ENCODE results near the gene SLC24A3.

SLC24A3 gene

DNA sequence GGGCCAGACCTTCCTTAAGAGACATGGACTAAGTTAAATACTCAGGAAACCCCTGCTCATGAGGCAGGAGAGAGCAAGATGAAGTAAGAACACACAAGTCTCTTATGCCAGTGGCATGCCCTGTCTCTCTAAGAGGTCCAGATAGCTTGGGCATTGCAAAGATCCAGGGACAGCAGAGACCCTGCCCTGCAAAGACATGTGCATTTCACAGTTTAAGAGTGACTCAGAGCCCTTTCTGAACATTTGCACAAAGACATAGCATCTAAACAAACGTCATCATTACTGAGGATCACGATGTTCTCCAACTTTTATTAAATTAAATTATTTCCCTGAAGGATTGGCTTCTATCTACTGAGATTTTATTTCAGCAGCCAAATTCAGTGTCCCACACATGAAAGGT, 315.1 kb downstream of the SLC24A3 start:
- H2BK12ac ChIP-seq (ENCODE audit: low read length) = no peak overlapping the region
- H4K12ac ChIP-seq (ENCODE audit: low read depth, low read length) = no peak overlapping the region
- H3K23ac ChIP-seq (ENCODE audit: low read length) = no peak overlapping the region
- no peak overlapping the region for H3K18ac ChIP-seq (ENCODE audit: low read length)
- no peaks in the 10 kb centered on the region for H3K79me1 ChIP-seq (ENCODE audit: low read length)
- no CpG with 5 or more reads among the region's 2 CpGs for WGBS (ENCODE audit: extremely low coverage, insufficient coverage, insufficient read length)
- no peak overlapping the region for H3K4ac ChIP-seq (ENCODE audit: low read depth, low read length)
- H4K8ac ChIP-seq (ENCODE audit: low read depth, low read length) = no peak overlapping the region
- no peak overlapping the region for H3K27ac ChIP-seq (ENCODE audit: low read depth, low read length)
- H3K9me3 ChIP-seq (ENCODE audit: insufficient read depth, low read depth, low read length) = no peaks in the 10 kb centered on the region
- H4K91ac ChIP-seq (ENCODE audit: low read depth, low read length) = no peak overlapping the region
- no peak for DNase-seq
- H2BK5ac ChIP-seq (ENCODE audit: low read depth, low read length, poor library complexity) = no peak overlapping the region
- H3K4me1 ChIP-seq (ENCODE audit: control insufficient read depth in 1 of 2, insufficient read depth in 2 of 2, low read length in 2 of 2) = no peaks in the 10 kb centered on the region
- no peaks in the 10 kb centered on the region for H3K27me3 ChIP-seq (ENCODE audit: insufficient read depth, low read length)
- H2AFZ ChIP-seq (ENCODE audit: insufficient read depth, low read length, poor library complexity) = no peak overlapping the region
- H2BK120ac ChIP-seq (ENCODE audit: insufficient read depth, low read length, poor library complexity) = no peak overlapping the region
- H3K4me2 ChIP-seq (ENCODE audit: low read length) = no peak overlapping the region
- no peak overlapping the region for H3K4me3 ChIP-seq (ENCODE audit: low read depth, low read length)
- H3K36me3 ChIP-seq (ENCODE audit: control insufficient read depth in 1 of 2, insufficient read depth in 2 of 2, low read length in 2 of 2) = no peaks in the 10 kb centered on the region
- no peak overlapping the region for H3K14ac ChIP-seq (ENCODE audit: low read length)
- no peaks in the 10 kb centered on the region for H3K79me2 ChIP-seq (ENCODE audit: control insufficient read depth, insufficient read depth, low read length, poor library complexity)
- H3K9ac ChIP-seq (ENCODE audit: low read length) = no peak overlapping the region
- no peak overlapping the region for H2AK5ac ChIP-seq (ENCODE audit: low read length)

DNA sequence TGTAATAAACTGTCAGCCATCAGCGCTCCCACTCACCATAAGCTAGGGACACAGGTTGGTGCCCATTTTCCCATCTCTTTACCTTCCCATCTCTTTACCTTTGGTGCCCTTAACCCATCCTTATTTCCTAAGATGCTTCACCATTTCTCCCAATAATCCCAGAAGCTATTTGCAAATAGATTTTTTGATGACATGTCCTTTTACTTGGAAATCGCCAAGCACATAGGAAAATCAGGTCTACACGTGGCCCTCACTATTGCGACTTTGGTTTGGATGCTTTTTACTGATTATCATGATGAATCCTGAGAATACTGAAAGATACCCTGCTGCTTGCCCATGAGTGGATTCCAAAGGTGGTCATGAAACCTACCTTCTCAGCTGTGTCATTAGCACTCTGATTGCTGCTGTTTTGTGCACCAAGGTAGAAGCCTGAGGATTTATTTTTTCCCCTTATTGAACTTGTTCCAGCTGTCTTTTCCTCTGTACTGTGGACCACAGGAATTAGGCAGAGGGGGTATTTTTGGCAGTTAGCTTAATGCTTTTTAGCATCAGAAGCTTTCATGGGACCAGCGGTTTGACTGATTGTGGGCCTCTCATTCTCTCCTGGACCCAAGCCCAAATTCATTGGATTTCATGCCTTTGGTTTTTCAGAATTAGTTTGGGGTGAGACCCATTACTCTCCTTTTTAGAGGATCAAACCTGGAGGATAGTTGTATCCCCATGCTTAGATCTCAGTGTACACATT, 316.0 kb downstream of the SLC24A3 start:
- Histone ChIP-seq H3K36me3 (ENCODE audit: control insufficient read depth in 1 of 2, insufficient read depth in 2 of 2, low read length in 2 of 2) (no peaks in the 10 kb centered on the region), H2BK120ac (ENCODE audit: insufficient read depth, low read length, poor library complexity) (no peak overlapping the region), H2BK5ac (ENCODE audit: low read depth, low read length, poor library complexity) (no peak overlapping the region), H2AK5ac (ENCODE audit: low read length) (no peak overlapping the region), H3K4me3 (ENCODE audit: low read depth, low read length) (no peak overlapping the region), H3K9me3 (ENCODE audit: insufficient read depth, low read depth, low read length) (peaks cover 2% of the 10 kb centered on the region), H3K14ac (ENCODE audit: low read length) (no peak overlapping the region), H4K12ac (ENCODE audit: low read depth, low read length) (no peak overlapping the region), H3K18ac (ENCODE audit: low read length) (no peak overlapping the region), H3K79me2 (ENCODE audit: control insufficient read depth, insufficient read depth, low read length, poor library complexity) (no peaks in the 10 kb centered on the region), H3K4ac (ENCODE audit: low read depth, low read length) (no peak overlapping the region), H3K23ac (ENCODE audit: low read length) (no peak overlapping the region), H3K4me1 (ENCODE audit: control insufficient read depth in 1 of 2, insufficient read depth in 2 of 2, low read length in 2 of 2) (no peaks in the 10 kb centered on the region), H3K9ac (ENCODE audit: low read length) (no peak overlapping the region), H2BK12ac (ENCODE audit: low read length) (no peak overlapping the region), H3K27me3 (ENCODE audit: insufficient read depth, low read length) (no peaks in the 10 kb centered on the region), H2AFZ (ENCODE audit: insufficient read depth, low read length, poor library complexity) (no peak overlapping the region), H4K8ac (ENCODE audit: low read depth, low read length) (no peak overlapping the region), H3K79me1 (ENCODE audit: low read length) (no peaks in the 10 kb centered on the region), H3K27ac (ENCODE audit: low read depth, low read length) (no peak overlapping the region), H4K91ac (ENCODE audit: low read depth, low read length) (no peak overlapping the region), H3K4me2 (ENCODE audit: low read length) (no peak overlapping the region)
- DNase-seq = no peak
- no CpG with 5 or more reads among the region's 5 CpGs for WGBS (ENCODE audit: extremely low coverage, insufficient coverage, insufficient read length)

DNA sequence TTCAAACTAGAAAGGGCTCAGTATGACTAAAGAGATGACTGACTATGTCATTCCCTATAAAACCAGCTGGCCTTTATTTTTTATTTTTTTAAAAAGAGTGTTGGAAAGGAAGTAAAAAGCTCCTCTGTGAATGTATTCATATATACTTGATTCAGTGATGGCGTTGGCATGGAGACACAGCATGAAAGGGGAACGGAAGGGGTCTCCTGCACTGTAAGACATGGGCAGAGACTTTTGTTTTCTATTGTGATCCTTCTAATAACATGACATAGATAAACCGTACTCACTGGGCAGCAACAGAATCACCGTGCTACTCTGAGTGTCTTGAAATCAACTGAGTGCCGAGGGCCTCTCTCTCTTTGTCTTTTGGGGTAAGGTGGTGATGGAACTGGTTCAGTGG, 317.6 kb downstream of the SLC24A3 start:
- H2BK120ac ChIP-seq (ENCODE audit: insufficient read depth, low read length, poor library complexity) = no peak overlapping the region
- no peak overlapping the region for H3K4me3 ChIP-seq (ENCODE audit: low read depth, low read length)
- no peak overlapping the region for H3K23ac ChIP-seq (ENCODE audit: low read length)
- H4K12ac ChIP-seq (ENCODE audit: low read depth, low read length) = no peak overlapping the region
- no peak overlapping the region for H4K8ac ChIP-seq (ENCODE audit: low read depth, low read length)
- H3K36me3 ChIP-seq (ENCODE audit: control insufficient read depth in 1 of 2, insufficient read depth in 2 of 2, low read length in 2 of 2) = no peaks in the 10 kb centered on the region
- no peak overlapping the region for H3K27ac ChIP-seq (ENCODE audit: low read depth, low read length)
- no peak overlapping the region for H2BK12ac ChIP-seq (ENCODE audit: low read length)
- H3K79me1 ChIP-seq (ENCODE audit: low read length) = no peaks in the 10 kb centered on the region
- H3K4me2 ChIP-seq (ENCODE audit: low read length) = no peak overlapping the region
- H3K9me3 ChIP-seq (ENCODE audit: insufficient read depth, low read depth, low read length) = peaks cover 2% of the 10 kb centered on the region
- no peak for DNase-seq
- no peak overlapping the region for H3K9ac ChIP-seq (ENCODE audit: low read length)
- WGBS (ENCODE audit: extremely low coverage, insufficient coverage, insufficient read length) = no CpG with 5 or more reads among the region's 5 CpGs
- H2BK5ac ChIP-seq (ENCODE audit: low read depth, low read length, poor library complexity) = no peak overlapping the region
- H3K18ac ChIP-seq (ENCODE audit: low read length) = no peak overlapping the region
- H3K27me3 ChIP-seq (ENCODE audit: insufficient read depth, low read length) = no peaks in the 10 kb centered on the region
- H3K14ac ChIP-seq (ENCODE audit: low read length) = no peak overlapping the region
- no peak overlapping the region for H2AK5ac ChIP-seq (ENCODE audit: low read length)
- no peaks in the 10 kb centered on the region for H3K4me1 ChIP-seq (ENCODE audit: control insufficient read depth in 1 of 2, insufficient read depth in 2 of 2, low read length in 2 of 2)
- no peak overlapping the region for H3K4ac ChIP-seq (ENCODE audit: low read depth, low read length)
- H4K91ac ChIP-seq (ENCODE audit: low read depth, low read length) = no peak overlapping the region
- no peaks in the 10 kb centered on the region for H3K79me2 ChIP-seq (ENCODE audit: control insufficient read depth, insufficient read depth, low read length, poor library complexity)
- no peak overlapping the region for H2AFZ ChIP-seq (ENCODE audit: insufficient read depth, low read length, poor library complexity)

DNA sequence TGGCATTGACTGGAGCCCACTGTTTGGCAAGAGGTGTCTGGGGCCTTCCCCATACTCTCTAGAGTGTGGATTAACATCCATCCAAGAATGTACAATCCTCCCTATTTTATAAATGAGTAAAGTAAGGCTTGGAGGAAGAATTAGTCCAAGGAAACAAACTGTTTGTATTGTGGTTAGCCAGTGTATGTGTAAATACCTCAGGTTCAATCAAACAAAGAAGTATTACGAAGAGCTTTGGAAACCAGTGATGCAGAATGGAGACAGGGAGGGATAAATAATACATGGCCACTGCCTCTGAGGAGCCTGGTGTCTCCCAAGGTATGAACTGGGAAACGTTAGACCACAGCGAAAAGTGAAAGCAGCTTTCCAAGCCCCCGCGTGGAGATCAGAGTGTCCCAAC, 319.0 kb downstream of the SLC24A3 start:
- H2BK12ac ChIP-seq (ENCODE audit: low read length) = no peak overlapping the region
- no peak overlapping the region for H2AFZ ChIP-seq (ENCODE audit: insufficient read depth, low read length, poor library complexity)
- H3K4me3 ChIP-seq (ENCODE audit: low read depth, low read length) = no peak overlapping the region
- no peak overlapping the region for H3K9ac ChIP-seq (ENCODE audit: low read length)
- H2BK120ac ChIP-seq (ENCODE audit: insufficient read depth, low read length, poor library complexity) = no peak overlapping the region
- no peak overlapping the region for H4K8ac ChIP-seq (ENCODE audit: low read depth, low read length)
- H3K23ac ChIP-seq (ENCODE audit: low read length) = no peak overlapping the region
- H3K27ac ChIP-seq (ENCODE audit: low read depth, low read length) = no peak overlapping the region
- no peak overlapping the region for H4K12ac ChIP-seq (ENCODE audit: low read depth, low read length)
- H3K79me2 ChIP-seq (ENCODE audit: control insufficient read depth, insufficient read depth, low read length, poor library complexity) = no peaks in the 10 kb centered on the region
- H3K4ac ChIP-seq (ENCODE audit: low read depth, low read length) = no peak overlapping the region
- no peak overlapping the region for H4K91ac ChIP-seq (ENCODE audit: low read depth, low read length)
- no peaks in the 10 kb centered on the region for H3K36me3 ChIP-seq (ENCODE audit: control insufficient read depth in 1 of 2, insufficient read depth in 2 of 2, low read length in 2 of 2)
- WGBS (ENCODE audit: extremely low coverage, insufficient coverage, insufficient read length) = no CpG with 5 or more reads among the region's 5 CpGs
- no peak overlapping the region for H3K14ac ChIP-seq (ENCODE audit: low read length)
- no peak overlapping the region for H3K18ac ChIP-seq (ENCODE audit: low read length)
- H3K4me2 ChIP-seq (ENCODE audit: low read length) = no peak overlapping the region
- DNase-seq = no peak
- no peak overlapping the region for H2BK5ac ChIP-seq (ENCODE audit: low read depth, low read length, poor library complexity)
- H3K4me1 ChIP-seq (ENCODE audit: control insufficient read depth in 1 of 2, insufficient read depth in 2 of 2, low read length in 2 of 2) = no peaks in the 10 kb centered on the region
- no peaks in the 10 kb centered on the region for H3K27me3 ChIP-seq (ENCODE audit: insufficient read depth, low read length)
- H3K9me3 ChIP-seq (ENCODE audit: insufficient read depth, low read depth, low read length) = peaks cover 4% of the 10 kb centered on the region
- no peak overlapping the region for H2AK5ac ChIP-seq (ENCODE audit: low read length)
- no peaks in the 10 kb centered on the region for H3K79me1 ChIP-seq (ENCODE audit: low read length)
